Gastroesophageal sphincter (tissue), 3 donors: ENCODE measurements around the gene ZNF775.

Source experiments
- POLR2A ChIP-seq, 2 donors: fragments of 450-650 bp; IDR thresholded peaks; one replicate each; pipeline ENCODE4 v1.6.1; 2017; ENCODE audit warnings: antibody characterized with exemption in 2 of 2, mild to moderate bottlenecking in 2 of 2, moderate library complexity in 1 of 2
- TF ChIP-seq, protein P1 (sequence below), 4 experiments: fragments of 200-600 bp in 2 of 4; fragments of 450-650 bp in 2 of 4; sonication (generic) in 1 of 4; IDR thresholded peaks; one replicate each; pipeline ENCODE4 v1.5.1; 2017 to 2019; ENCODE audit warnings: antibody characterized with exemption in 4 of 4, mild to moderate bottlenecking in 2 of 4, moderate library complexity in 2 of 4

DNA sequence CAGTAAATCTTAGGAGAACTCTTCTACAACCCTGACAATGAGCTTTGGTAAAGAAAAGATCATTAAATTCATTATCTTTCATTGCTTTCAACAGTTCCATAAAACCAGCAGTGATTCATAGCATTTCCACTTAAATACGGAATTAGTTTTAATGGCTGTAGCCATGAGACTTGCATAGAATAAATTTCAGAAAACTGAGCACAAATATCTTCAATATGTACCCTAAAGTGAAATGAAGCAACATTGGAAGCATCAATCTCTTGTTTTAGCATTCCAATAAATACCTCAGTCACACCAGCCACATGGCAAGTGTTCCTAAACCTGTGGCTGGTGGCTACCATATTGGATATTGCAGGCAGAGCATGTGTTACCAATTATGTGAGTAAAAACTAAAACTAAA is 34.1 kb upstream of the ZNF775 start:
- TF ChIP-seq, protein P1, sequence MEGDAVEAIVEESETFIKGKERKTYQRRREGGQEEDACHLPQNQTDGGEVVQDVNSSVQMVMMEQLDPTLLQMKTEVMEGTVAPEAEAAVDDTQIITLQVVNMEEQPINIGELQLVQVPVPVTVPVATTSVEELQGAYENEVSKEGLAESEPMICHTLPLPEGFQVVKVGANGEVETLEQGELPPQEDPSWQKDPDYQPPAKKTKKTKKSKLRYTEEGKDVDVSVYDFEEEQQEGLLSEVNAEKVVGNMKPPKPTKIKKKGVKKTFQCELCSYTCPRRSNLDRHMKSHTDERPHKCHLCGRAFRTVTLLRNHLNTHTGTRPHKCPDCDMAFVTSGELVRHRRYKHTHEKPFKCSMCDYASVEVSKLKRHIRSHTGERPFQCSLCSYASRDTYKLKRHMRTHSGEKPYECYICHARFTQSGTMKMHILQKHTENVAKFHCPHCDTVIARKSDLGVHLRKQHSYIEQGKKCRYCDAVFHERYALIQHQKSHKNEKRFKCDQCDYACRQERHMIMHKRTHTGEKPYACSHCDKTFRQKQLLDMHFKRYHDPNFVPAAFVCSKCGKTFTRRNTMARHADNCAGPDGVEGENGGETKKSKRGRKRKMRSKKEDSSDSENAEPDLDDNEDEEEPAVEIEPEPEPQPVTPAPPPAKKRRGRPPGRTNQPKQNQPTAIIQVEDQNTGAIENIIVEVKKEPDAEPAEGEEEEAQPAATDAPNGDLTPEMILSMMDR (IDR thresholded peaks at IDR 0.05), result no peak
- TF ChIP-seq POLR2A (IDR thresholded peaks at IDR 0.05), result no peak
